K562 (cell line): ENCODE results near the gene ZNF493. TPM values are rescaled to one million over a fixed set of nuclear protein-coding genes. Genes with fewer than 3 reads are reported as not detected.

ENCODE experiments used
- ATAC-seq: fragments of 200-7000 bp; cut with Tn5 transposase; 3 replicates; pipeline ENCODE4 v1.9.1; 2020; ENCODE audit warnings: moderate library complexity
- BruUV-seq: library from RNA; stranded (reverse); fragments of 400-500 nt; replicated peaks from 2 replicates; lab custom pipeline; 2021; lab: Mats Ljungman, UMichigan
- CTCF ChIA-PET: fragments of 300-600 bp; formaldehyde crosslinking; extraction: SDS; loops from one replicate; lab custom pipeline; 2021; ENCODE audit warnings: low intra/inter-chr PET ratio; lab: Yijun Ruan, JAX
- POLR2A ChIA-PET: fragments of 300-600, 350-650 bp; sonication (Branson Sonifier 250); formaldehyde crosslinking; extraction: SDS; loops from one replicate; lab custom pipeline; 2021; ENCODE audit warnings: antibody characterized with exemption, inconsistent platforms; lab: Yijun Ruan, JAX
- DNase-seq, 4 experiments: peaks; one replicate each; pipeline versions ENCODE4 v3.0.0 to v3.0.0-alpha.2; 2011 to 2018; ENCODE audit warnings: low spot score in 3 of 4, mixed read lengths in 3 of 4; ENCODE audit errors: extremely low read depth in 1 of 4
- FAIRE-seq: peaks from 2 replicates; lab custom pipeline; 2011; peaks lifted over from hg19 to GRCh38; lab: Jason Lieb, UNC
- H2AFZ ChIP-seq: 2 replicates; pipeline ENCODE4 v1.6.0; 2011; ENCODE audit warnings: low read depth, low read length, control low read depth, inconsistent platforms
- H3K27ac ChIP-seq: fragments of 200-600 bp; 3 replicates; pipeline ENCODE4 v1.8.0; 2011; ENCODE audit warnings: low read depth, mild to moderate bottlenecking, control low read depth, inconsistent platforms, low read length, moderate library complexity, mixed read lengths; ENCODE audit errors: extremely low read depth
- H3K27me3 ChIP-seq, 2 experiments: fragments of 300-600 bp in 1 of 2; 2 replicates in 1 of 2; 3 replicates in 1 of 2; pipeline versions ENCODE4 v1.6.0 to v1.8.0; 2011; ENCODE audit warnings: inconsistent platforms in 2 of 2, low read length in 2 of 2, mild to moderate bottlenecking in 1 of 2, mixed read lengths in 1 of 2, moderate library complexity in 1 of 2; ENCODE audit not compliant: control insufficient read depth in 2 of 2, insufficient read depth in 2 of 2
- H3K36me3 ChIP-seq: fragments of 300-600 bp; 3 replicates; pipeline ENCODE4 v1.8.0; 2011; ENCODE audit warnings: mild to moderate bottlenecking, low read length, inconsistent platforms; ENCODE audit not compliant: control insufficient read depth, insufficient read depth
- H3K4me1 ChIP-seq, 2 experiments: fragments of 200-600 bp in 1 of 2; replicated peaks in 1 of 2; 2 replicates in 1 of 2; 3 replicates in 1 of 2; pipeline versions ENCODE4 v1.5.1 to v1.8.0; 2011; ENCODE audit warnings: inconsistent platforms in 2 of 2, low read length in 2 of 2, mild to moderate bottlenecking in 1 of 2, mixed read lengths in 1 of 2, moderate library complexity in 1 of 2; ENCODE audit not compliant: control insufficient read depth in 2 of 2, insufficient read depth in 2 of 2
- H3K4me2 ChIP-seq: 2 replicates; pipeline ENCODE4 v1.6.1; 2011; ENCODE audit warnings: low read length, control low read depth, inconsistent platforms, mixed read lengths; ENCODE audit not compliant: insufficient read depth
- H3K4me3 ChIP-seq: fragments of 200-600 bp; sonication (generic), shearing (Covaris generic); 2 replicates; pipeline ENCODE4 v1.5.1; 2016; ENCODE audit warnings: control low read depth, inconsistent platforms
- H3K79me2 ChIP-seq: fragments of 200-600 bp; 3 replicates; pipeline ENCODE4 v1.8.0; 2011; ENCODE audit warnings: low read length, inconsistent platforms; ENCODE audit not compliant: control insufficient read depth, insufficient read depth
- H3K9ac ChIP-seq, 2 experiments: 2 replicates each; pipeline versions ENCODE4 v1.6.0 to v1.6.1; 2011; ENCODE audit warnings: low read depth in 2 of 2, low read length in 2 of 2, control low read depth in 1 of 2, inconsistent platforms in 1 of 2, mild to moderate bottlenecking in 1 of 2, mixed read lengths in 1 of 2; ENCODE audit not compliant: insufficient read depth in 1 of 2
- H3K9me1 ChIP-seq: one replicate; pipeline ENCODE4 v1.6.0; 2011; ENCODE audit warnings: inconsistent platforms, mild to moderate bottlenecking, low read length, moderate library complexity; ENCODE audit not compliant: control insufficient read depth, insufficient read depth
- H3K9me3 ChIP-seq: replicated peaks from 2 replicates; pipeline ENCODE4 v1.5.1; 2011; ENCODE audit warnings: low read depth, low read length, inconsistent platforms; ENCODE audit not compliant: control insufficient read depth, insufficient read depth
- H4K20me1 ChIP-seq: replicated peaks from 2 replicates; pipeline ENCODE4 v1.6.1; 2011; ENCODE audit warnings: low read length, inconsistent platforms, mixed read lengths; ENCODE audit not compliant: control insufficient read depth, insufficient read depth
- CCAR2 ChIP-seq: fragments of 200-400 bp; formaldehyde crosslinking; IDR thresholded peaks from 2 replicates; pipeline ENCODE4 v1.6.1; 2017; ENCODE audit warnings: mild to moderate bottlenecking, low read depth, low read length
- HNRNPH1 ChIP-seq: fragments of 200-400 bp; formaldehyde crosslinking; optimal IDR thresholded peaks from 2 replicates; pipeline ENCODE3; 2017; ENCODE audit warnings: low read depth, mild to moderate bottlenecking, low read length, moderate library complexity
- ZNF274 ChIP-seq: IDR thresholded peaks from 2 replicates; pipeline ENCODE4 v1.6.1; 2011; ENCODE audit warnings: low read depth, mild to moderate bottlenecking, low read length, moderate library complexity, borderline replicate concordance
- WGBS: fragments of 100-300 bp; shearing (Covaris generic); methylation state at CpG from one replicate; pipeline ENCODE4 v1.1.6; 2016; ENCODE audit warnings: low coverage, mixed read lengths; ENCODE audit not compliant: insufficient coverage; ENCODE audit errors: missing lambda C conversion rate; 5-methylcytosine and 5-hydroxymethylcytosine counted together
- in situ Hi-C: fragments of 300-500 bp; cut with MboI; formaldehyde crosslinking; loops from 4 replicates; pipeline ENCODE4 v1.15.0; 2018; ENCODE audit warnings: inconsistent platforms, mixed read lengths
- intact Hi-C: fragments of 100-400 bp; cut with micrococcal nuclease; formaldehyde crosslinking; loops from 2 replicates; pipeline ENCODE4 v1.14.2; 2022
- polyA plus RNA-seq, 8 experiments: library from polyadenylated mRNA; depleted of rRNA in 4 of 8; stranded (reverse) in 5 of 8; unstranded in 3 of 8; fragments of >200 nt; fragmentation: Nextera tagmentation in 2 of 8; fragmentation: Illumina TruSeq in 1 of 8; extraction: Ambion mirVana in 2 of 8; extraction: Trizol in 1 of 8; gene quantifications; 2 replicates each; pipeline versions ENCODE4 v1.2.1 to v1.2.3, GENCODE V29; 2011 to 2014; ENCODE audit warnings: inconsistent platforms in 1 of 8, missing spikeins in 1 of 8
- total RNA-seq, 7 experiments: library from RNA; depleted of rRNA in 6 of 7; stranded (reverse); fragments of >200 nt in 6 of 7; fragmentation: Illumina TruSeq in 2 of 7; extraction: Trizol in 2 of 7; gene quantifications; 2 replicates each; pipeline versions ENCODE4 v1.2.1 to v1.2.3, GENCODE V29; 2011 to 2021; ENCODE audit warnings: low replicate concordance in 1 of 7
- TF ChIP-seq, protein P1 (sequence below): fragments of 250-450 bp; sonication (Bioruptor Pico); IDR thresholded peaks from 2 replicates; pipeline ENCODE4 v1.8.0; 2021; ENCODE audit warnings: mild to moderate bottlenecking, moderate library complexity

The ZNF493 gene
- total and polyA plus RNA-seq, 9 of the 15 experiments (the other 6 are each of a cell fraction or from before 2014, with no cell fraction given) = 5.0 to 18.6 (median 12.2) TPM

DNA sequence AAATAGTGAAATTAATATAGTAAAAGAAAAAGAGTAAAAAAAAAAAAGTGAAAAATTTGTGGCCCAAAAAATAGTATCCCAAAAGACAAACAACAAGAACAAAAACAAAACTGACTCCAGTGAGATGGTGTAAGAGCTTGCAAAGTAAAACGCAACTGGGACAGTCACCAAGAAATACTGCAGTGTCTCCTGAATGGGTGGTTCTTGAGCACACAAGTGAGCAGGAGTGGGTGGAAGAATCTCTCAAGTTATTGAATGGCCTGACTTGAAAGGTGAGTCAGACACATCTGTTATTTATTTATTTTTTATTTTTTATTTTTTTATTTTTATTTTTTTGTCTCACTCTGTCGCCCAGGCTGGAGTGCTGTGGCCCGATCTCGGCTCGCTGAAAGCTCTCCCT is 1.9 kb downstream of the ZNF493 start (continued):
- TF ChIP-seq CCAR2 = no peak
- TF ChIP-seq ZNF274 = no peak

DNA sequence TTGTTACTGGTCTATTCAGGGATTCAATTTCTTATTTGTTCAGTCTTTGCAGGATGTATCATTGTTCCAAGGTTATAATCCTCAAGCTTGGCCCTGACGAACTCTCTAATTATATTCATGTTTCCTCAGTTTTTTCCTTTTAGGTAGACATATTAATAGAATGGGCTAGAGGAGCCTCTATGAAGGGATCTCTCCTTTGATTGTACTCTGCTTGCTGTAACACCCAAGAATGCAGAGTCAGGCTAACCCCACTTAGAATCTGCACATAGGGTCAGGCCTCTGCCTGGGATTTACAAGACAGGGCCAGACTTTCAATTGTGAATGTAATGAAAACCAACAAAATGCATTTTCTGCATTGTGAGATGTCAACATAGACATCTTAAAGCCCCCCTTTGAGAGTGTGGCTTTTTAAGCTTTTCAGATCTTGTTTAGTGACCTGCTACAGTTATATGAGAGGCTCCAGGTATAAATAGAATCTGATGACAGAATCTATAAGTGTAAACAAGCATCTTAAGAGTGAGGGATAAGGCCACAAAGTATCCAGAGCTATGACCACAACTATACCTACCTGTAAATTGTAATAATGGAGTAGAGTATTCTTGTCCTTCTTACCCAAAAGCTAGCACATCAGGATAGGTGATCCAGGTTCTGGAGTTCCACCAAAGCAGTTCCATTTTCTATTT is 5.5 kb downstream of the ZNF493 start:
- Histone ChIP-seq H3K36me3 (peaks cover 25% of the 10 kb centered on the region; the same call in 1 of the 3 replicates), H3K27me3 (no peaks in the 10 kb centered on the region), H2AFZ (no peak overlapping the region), H3K4me2 (no peak overlapping the region), H3K9ac (no peak overlapping the region), H3K4me1 (peaks cover 0 to 3% of the 10 kb centered on the region in 2 experiments; a peak in 2 of 5 replicates), H4K20me1 (no peaks in the 10 kb centered on the region), H3K4me3 (no peak overlapping the region), H3K9me3 (no peaks in the 10 kb centered on the region), H3K9me1 (no peaks in the 10 kb centered on the region), H3K27ac (no peak overlapping the region), H3K79me2 (peaks cover 14% of the 10 kb centered on the region)
- no peak for DNase-seq
- no peak for TF ChIP-seq HNRNPH1
- TF ChIP-seq, protein P1, sequence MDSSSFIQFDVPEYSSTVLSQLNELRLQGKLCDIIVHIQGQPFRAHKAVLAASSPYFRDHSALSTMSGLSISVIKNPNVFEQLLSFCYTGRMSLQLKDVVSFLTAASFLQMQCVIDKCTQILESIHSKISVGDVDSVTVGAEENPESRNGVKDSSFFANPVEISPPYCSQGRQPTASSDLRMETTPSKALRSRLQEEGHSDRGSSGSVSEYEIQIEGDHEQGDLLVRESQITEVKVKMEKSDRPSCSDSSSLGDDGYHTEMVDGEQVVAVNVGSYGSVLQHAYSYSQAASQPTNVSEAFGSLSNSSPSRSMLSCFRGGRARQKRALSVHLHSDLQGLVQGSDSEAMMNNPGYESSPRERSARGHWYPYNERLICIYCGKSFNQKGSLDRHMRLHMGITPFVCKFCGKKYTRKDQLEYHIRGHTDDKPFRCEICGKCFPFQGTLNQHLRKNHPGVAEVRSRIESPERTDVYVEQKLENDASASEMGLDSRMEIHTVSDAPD (CRISPR knock-in tag) = no peak
- BruUV-seq = no TSS peak
- intact Hi-C loops (no loop called here), in situ Hi-C loops (no loop called here)
- WGBS = 91% methylated on average over 1 of the region's 1 CpG
- POLR2A ChIA-PET = no interaction called here
- CTCF ChIA-PET = no interaction called here
- ATAC-seq = no peak
- FAIRE-seq = no peak
